KMS-11 (cell line): ENCODE measurements around the gene PDZRN4.

ENCODE experiments used
- H2AFZ ChIP-seq: fragments of 200-600 bp; sonication (generic); 2 replicates; pipeline ENCODE4 v1.6.1; 2016; ENCODE audit warnings: antibody characterized with exemption, mixed run types, low read depth
- H3K27ac ChIP-seq: fragments of 200-600 bp; sonication (generic); 2 replicates; pipeline ENCODE4 v1.6.1; 2016; ENCODE audit warnings: mild to moderate bottlenecking, mixed run types
- H3K27me3 ChIP-seq: fragments of 200-600 bp; sonication (generic); 2 replicates; pipeline ENCODE4 v1.6.1; 2017; ENCODE audit warnings: mild to moderate bottlenecking, low read depth, mixed run types, moderate library complexity; ENCODE audit not compliant: insufficient read depth
- H3K36me3 ChIP-seq: fragments of 200-600 bp; sonication (generic); 2 replicates; pipeline ENCODE4 v1.6.1; 2017; ENCODE audit warnings: mild to moderate bottlenecking, mixed run types; ENCODE audit not compliant: insufficient read depth
- H3K4me1 ChIP-seq: fragments of 200-600 bp; sonication (generic); 2 replicates; pipeline ENCODE4 v1.6.1; 2016; ENCODE audit warnings: mild to moderate bottlenecking, low read depth, mixed run types; ENCODE audit not compliant: poor library complexity, severe bottlenecking
- H3K4me2 ChIP-seq: fragments of 200-600 bp; sonication (generic); 2 replicates; pipeline ENCODE4 v1.7.0; 2016; ENCODE audit warnings: mild to moderate bottlenecking, mixed run types
- H3K4me3 ChIP-seq: fragments of 200-600 bp; sonication (generic); IDR thresholded peaks from 2 replicates; pipeline ENCODE4 v1.6.1; 2017; ENCODE audit warnings: low read depth, low read length, mixed read lengths; ENCODE audit not compliant: insufficient read depth
- H3K79me2 ChIP-seq: fragments of 200-600 bp; sonication (generic); 2 replicates; pipeline ENCODE4 v1.6.1; 2016; ENCODE audit warnings: low read depth, mixed run types; ENCODE audit not compliant: insufficient read depth
- H3K9ac ChIP-seq: fragments of 200-600 bp; sonication (generic); 2 replicates; pipeline ENCODE4 v1.6.1; 2016; ENCODE audit warnings: mild to moderate bottlenecking, mixed run types
- H4K20me1 ChIP-seq: fragments of 200-600 bp; sonication (generic); 2 replicates; pipeline ENCODE4 v1.6.1; 2016; ENCODE audit warnings: mild to moderate bottlenecking, mixed run types; ENCODE audit not compliant: insufficient read depth
- CTCF ChIP-seq: fragments of 200-600 bp; sonication (generic); conservative IDR thresholded peaks from 2 replicates; pipeline ENCODE4 v1.6.1; 2017; ENCODE audit warnings: low read depth, mild to moderate bottlenecking, antibody characterized with exemption, low read length, moderate library complexity, mixed read lengths

Gene PDZRN4

GRCh38 chr12:41520869-41521268 is 332.7 kb downstream of the PDZRN4 start:
- no peaks in the 10 kb centered on the region for H3K27me3 ChIP-seq
- no peak overlapping the region for H3K27ac ChIP-seq
- TF ChIP-seq CTCF, result no peak
- no peaks in the 10 kb centered on the region for H3K79me2 ChIP-seq
- H3K4me1 ChIP-seq, result peaks cover 9% of the 10 kb centered on the region
- H3K36me3 ChIP-seq, result no peaks in the 10 kb centered on the region
- no peaks in the 10 kb centered on the region for H4K20me1 ChIP-seq
- no peak overlapping the region for H3K4me3 ChIP-seq
- H3K4me2 ChIP-seq, result no peak overlapping the region
- H3K9ac ChIP-seq, result no peak overlapping the region
- H2AFZ ChIP-seq, result no peak overlapping the region

DNA sequence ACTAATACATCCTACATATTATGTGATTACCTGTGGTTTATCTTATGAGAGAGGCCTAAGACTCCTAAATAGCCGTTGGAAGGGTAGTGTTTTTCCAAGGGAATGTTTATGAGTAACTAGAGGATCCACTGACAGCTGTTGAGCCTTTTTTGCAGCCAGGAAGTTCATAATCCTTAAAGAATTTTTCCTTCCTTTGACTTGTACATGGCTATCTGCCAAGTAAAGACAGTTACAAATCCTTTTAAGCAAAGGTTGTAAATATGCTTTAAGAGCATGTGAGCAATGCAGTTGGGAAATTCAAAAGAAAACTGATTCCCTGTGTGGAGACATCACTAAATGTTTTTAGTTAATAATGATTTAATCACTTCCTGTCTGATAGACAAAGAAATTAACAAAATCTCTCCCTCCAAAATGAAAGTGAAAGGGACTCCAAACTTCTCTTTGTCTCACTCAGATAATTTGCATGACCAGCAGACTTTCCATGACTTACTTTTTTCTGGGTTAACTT is 333.8 kb downstream of the PDZRN4 start:
- H3K4me3 ChIP-seq, result no peak overlapping the region
- no peaks in the 10 kb centered on the region for H3K27me3 ChIP-seq
- H3K4me2 ChIP-seq, result peak overlapping the region; percentile 48
- H3K36me3 ChIP-seq, result no peaks in the 10 kb centered on the region
- H2AFZ ChIP-seq, result peak overlapping the region; percentile 25
- H4K20me1 ChIP-seq, result no peaks in the 10 kb centered on the region
- no peak overlapping the region for H3K9ac ChIP-seq
- TF ChIP-seq CTCF, result no peak
- H3K27ac ChIP-seq, result no peak overlapping the region
- peaks cover 9% of the 10 kb centered on the region for H3K4me1 ChIP-seq
- H3K79me2 ChIP-seq, result no peaks in the 10 kb centered on the region

- Histone ChIP-seq H3K27ac (no peak overlapping the region), H3K36me3 (no peaks in the 10 kb centered on the region), H2AFZ (no peak overlapping the region), H3K4me2 (no peak overlapping the region), H3K79me2 (no peaks in the 10 kb centered on the region), H3K4me3 (no peak overlapping the region), H3K27me3 (no peaks in the 10 kb centered on the region), H3K4me1 (peaks cover 5% of the 10 kb centered on the region), H4K20me1 (no peaks in the 10 kb centered on the region), H3K9ac (no peak overlapping the region)
- TF ChIP-seq CTCF, result no peak
Observed at GRCh38 chr12:41527062-41527461, 338.9 kb downstream of the PDZRN4 start.

DNA sequence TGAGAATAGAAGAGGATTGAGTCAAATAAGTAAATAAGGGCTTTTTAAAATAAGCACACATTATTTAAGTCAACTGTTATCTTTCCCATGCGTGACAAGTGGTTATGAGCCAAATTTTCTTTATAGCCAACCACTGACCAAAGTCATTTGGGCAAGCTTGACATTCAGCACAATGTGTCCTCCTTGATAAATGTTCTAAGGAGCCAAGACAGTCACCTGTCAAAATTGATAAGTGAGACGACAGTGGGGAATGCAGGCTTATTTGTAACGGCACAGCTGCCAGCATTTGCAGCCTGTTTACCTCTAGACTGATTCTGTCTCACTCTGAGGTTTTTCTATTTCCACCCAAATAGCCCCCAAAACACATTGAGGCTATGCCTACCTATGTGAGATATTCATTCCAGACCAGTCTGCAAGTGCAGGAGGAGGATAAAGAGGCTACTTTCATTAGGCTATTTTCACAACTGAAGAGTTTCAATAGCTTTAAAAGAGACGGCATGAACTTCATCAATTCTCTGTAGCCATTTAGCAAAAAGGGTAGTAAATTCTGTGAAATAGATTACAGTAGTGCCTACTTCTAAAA is 339.5 kb downstream of the PDZRN4 start:
- no peak overlapping the region for H3K4me3 ChIP-seq
- H3K9ac ChIP-seq, result no peak overlapping the region
- H2AFZ ChIP-seq, result no peak overlapping the region
- no peaks in the 10 kb centered on the region for H3K36me3 ChIP-seq
- H3K27me3 ChIP-seq, result no peaks in the 10 kb centered on the region
- H4K20me1 ChIP-seq, result no peaks in the 10 kb centered on the region
- H3K4me1 ChIP-seq, result no peaks in the 10 kb centered on the region
- TF ChIP-seq CTCF, result no peak
- no peak overlapping the region for H3K27ac ChIP-seq
- no peak overlapping the region for H3K4me2 ChIP-seq
- no peaks in the 10 kb centered on the region for H3K79me2 ChIP-seq
